ENCODE data around the gene CDH18.

CDH18 gene

DNA sequence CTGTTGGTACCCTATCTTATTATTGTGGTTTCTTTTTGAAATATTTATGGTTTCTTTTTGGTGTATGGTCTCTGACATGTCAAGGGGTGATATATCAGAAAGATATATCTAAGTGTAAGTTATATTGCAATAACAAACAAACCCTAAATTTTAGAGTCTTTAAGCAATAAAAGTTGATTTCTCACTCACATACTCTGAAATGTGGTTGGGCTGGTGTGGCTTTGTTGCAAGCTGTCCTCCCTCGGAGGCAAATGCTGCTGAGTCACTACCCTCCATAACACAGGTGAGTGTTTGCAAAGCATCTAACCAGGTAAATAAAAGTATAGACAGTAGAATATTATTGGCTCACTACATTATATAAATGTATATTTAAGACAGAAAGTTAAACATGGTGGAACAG is 253.2 kb downstream of the CDH18 start:
- DNase-seq (ENCODE audit: low read depth in 2 of 2), result no peak

- no peak for DNase-seq (ENCODE audit: low read depth in 2 of 2)
These were observed 254.1 kb downstream of the CDH18 start for GRCh38 chr5:19733612-19734495.

DNA sequence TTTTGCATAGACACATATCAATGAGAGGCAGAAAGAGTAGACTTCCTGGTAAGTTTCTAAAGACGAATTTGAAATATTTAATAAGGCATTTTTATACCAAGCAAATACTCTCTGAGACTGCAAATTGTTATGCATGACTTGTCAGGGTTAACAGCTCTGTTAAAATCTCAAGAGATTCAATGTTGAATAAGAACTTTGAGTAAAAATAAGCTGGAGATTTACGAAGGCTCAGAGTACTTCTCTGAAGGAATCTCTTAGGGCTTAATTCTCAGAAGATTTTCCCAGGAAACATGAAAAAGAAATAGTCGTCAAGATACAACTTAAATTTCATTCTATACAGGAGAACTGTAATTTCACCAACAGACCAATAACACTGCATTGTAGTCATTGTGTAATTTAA is 259.4 kb downstream of the CDH18 start:
- no peak for DNase-seq (ENCODE audit: low read depth in 2 of 2)

DNA sequence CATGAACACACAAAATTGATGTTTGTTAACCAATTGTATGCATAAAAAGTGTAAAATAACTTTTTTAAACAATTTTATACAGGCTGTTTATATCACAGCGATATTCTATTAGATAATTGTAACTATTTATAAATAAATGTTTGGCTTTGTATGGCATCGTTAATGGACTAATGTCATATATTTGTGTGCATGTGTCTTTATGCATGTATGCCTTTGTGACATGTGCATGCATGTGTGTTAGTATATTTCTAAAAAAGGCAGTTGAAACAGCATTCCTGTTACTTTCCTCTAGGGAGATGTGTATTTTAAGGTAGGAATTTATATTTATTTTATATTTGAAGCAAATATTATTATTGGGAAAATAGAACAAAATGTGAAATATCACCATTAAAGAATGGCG is 268.9 kb downstream of the CDH18 start:
- no peak for DNase-seq (ENCODE audit: low read depth in 2 of 2)

GRCh38 chr5:19713740-19714139 is 274.3 kb downstream of the CDH18 start:
- DNase-seq (ENCODE audit: low read depth in 2 of 2), result no peak

GRCh38 chr5:19709403-19709802 is 278.6 kb downstream of the CDH18 start:
- DNase-seq (ENCODE audit: low read depth in 2 of 2), result no peak

- no peak for DNase-seq (ENCODE audit: low read depth in 2 of 2)
These were observed 281.2 kb downstream of the CDH18 start for GRCh38 chr5:19706776-19707175.

DNA sequence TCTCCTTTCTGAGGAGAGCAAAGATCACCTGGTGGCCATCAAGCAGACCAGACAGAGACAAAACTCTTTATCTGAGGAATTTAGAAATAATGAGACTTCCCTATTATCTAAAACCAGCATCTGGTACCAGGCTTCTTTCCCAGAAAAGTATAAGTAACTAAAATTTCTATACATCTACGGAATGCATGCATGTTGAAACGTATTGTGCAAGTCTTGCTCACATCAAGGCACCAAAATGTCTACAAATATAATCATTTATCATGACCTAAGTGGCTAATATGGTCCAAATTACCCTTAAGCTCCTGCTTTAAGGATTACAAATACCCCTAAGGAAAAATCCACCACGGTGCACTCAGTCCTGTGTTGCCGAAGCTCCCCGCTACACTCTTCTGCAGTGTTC is 286.3 kb downstream of the CDH18 start:
- DNase-seq (ENCODE audit: low read depth in 2 of 2), result no peak

DNA sequence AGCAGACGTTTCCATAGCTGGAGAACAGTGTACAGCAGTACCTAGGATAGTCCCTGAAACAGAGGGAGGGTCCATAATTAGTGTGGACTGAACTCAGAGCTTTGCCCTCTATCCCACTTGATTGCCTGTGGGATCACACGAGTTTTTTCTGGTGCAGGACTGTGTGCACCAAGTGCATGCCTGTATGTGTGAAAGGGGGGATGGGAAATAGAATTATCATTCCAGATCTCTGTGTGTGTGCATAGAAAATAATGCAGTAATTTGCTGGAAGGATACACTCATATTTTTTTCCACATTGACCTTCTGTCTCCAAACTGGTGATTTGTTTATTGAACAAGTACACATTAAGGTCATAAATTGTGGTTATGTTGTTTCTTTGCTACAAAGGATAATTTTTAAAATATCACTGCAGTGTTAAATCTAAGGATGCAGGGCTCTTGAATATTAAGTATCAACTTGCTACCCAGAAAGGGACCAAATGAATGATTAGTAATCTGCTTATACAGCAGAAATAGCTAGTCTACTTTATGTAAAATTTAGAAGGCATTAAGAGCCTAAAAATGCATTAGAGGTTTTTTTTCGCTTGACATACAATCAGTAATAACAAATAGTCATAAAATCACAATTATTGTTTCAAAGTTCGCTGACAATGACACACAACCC is 292.9 kb downstream of the CDH18 start:
- no peak for DNase-seq (ENCODE audit: low read depth in 2 of 2)

DNA sequence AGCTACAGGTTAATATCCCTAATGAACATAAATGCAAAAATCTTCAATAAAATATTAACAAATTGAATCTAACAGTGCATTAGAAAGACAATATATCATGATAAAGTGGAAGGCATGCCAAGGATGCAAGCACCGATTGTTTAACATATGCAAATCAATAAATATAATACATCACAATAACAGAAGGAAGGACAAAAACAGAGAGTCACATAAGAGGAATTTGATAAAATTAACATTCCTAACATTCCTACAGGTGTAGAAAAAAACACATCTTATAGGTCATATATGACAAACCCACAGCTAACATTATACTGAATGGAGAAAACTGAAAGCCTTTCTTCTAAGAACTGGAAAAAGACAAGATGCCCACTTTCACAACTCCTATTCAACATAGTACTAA is 297.0 kb downstream of the CDH18 start:
- DNase-seq (ENCODE audit: low read depth in 2 of 2), result no peak

- DNase-seq (ENCODE audit: low read depth in 2 of 2), result no peak
These were observed 302.5 kb downstream of the CDH18 start for GRCh38 chr5:19685473-19685872.

GRCh38 chr5:19676895-19677294 is 311.1 kb downstream of the CDH18 start:
- no peak for DNase-seq (ENCODE audit: low read depth in 2 of 2)

DNA sequence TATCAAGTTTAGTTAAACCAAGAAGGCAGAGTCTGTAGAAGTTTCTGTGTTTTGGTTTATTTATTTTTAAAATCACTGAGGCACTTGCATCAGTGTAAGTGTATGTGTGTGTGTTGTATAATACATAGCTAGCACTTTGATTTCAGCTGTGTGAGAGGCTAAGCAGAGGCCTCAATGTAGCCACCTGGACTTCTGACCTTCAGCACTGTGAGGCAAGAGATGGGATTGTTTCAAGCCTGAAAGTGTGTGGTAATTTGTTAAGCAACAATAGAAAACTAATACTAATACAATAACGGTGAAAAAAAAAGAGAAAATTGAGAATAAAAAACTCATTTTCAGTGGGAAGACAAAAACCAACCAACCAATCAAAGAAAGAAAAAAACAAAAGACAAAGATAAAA is 327.3 kb downstream of the CDH18 start:
- DNase-seq (ENCODE audit: low read depth in 2 of 2), result no peak

GRCh38 chr5:19655627-19656026 is 332.4 kb downstream of the CDH18 start:
- DNase-seq (ENCODE audit: low read depth in 2 of 2), result no peak

GRCh38 chr5:19638461-19638860 is 349.5 kb downstream of the CDH18 start:
- DNase-seq (ENCODE audit: low read depth in 2 of 2), result no peak

GRCh38 chr5:19630876-19631275 is 357.1 kb downstream of the CDH18 start:
- DNase-seq (ENCODE audit: low read depth in 2 of 2), result no peak

DNA sequence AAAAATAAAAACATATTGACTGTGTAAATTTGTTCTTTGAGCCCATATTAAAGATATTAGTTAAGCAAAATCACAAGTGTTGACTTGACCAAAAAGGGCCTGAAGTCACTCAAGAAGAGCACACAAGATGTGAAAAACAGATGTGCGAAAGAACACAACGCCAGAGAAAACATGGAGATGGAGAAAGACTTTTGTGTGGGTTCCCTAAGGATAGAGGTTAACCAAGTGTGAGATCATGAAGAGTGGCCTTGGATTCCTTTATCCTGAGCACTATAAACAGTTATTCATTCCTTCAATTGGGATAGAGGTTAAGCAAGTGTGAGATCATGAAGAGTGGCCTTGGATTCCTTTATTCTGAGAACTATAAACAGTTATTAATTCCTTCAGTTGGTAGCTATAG is 361.8 kb downstream of the CDH18 start:
- DNase-seq (ENCODE audit: low read depth in 2 of 2), result no peak

GRCh38 chr5:19625562-19625961 is 362.4 kb downstream of the CDH18 start:
- no peak for DNase-seq (ENCODE audit: low read depth in 2 of 2)

GRCh38 chr5:19619571-19619970 is 368.4 kb downstream of the CDH18 start:
- no peak for DNase-seq (ENCODE audit: low read depth in 2 of 2)

DNA sequence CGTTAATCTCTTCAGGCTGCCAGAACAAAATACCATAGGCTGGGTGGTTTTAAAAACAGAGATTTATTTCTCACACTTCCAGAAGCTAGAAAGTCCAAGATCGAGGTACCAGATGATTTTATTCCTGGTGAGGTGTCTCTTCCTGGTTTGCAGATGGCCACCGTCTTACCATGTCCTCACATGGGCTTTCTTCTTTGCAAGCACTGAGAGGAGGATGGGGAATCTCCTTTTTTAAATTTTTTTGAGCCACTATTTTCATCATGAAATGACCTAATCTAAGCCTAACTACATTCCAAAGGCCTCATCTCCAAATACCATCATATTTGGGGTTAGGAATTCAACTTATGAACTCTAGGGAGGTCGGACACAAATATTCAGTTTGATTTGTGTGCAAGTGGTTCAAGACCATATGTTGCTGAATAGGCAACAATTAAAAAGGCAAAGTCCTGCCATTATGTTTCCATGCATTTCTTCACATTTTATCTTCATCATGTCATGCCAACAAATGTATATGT is 371.2 kb downstream of the CDH18 start:
- DNase-seq (ENCODE audit: low read depth in 2 of 2), result no peak

GRCh38 chr5:19615661-19616060 is 372.3 kb downstream of the CDH18 start:
- DNase-seq (ENCODE audit: low read depth in 2 of 2), result no peak

GRCh38 chr5:19615071-19615470 is 372.9 kb downstream of the CDH18 start:
- DNase-seq (ENCODE audit: low read depth in 2 of 2), result no peak

GRCh38 chr5:19608444-19609002 is 379.5 kb downstream of the CDH18 start:
- DNase-seq (ENCODE audit: low read depth in 2 of 2), result no peak

Data from stimulated activated CD8-positive, alpha-beta memory T cell treated with anti-CD3 and anti-CD28 coated beads, Interleukin-15, amount 100 ng/mL, for 48 hours (primary cell).